HG03558 (cell line): ENCODE data around the gene PPP2R5B.

Source experiments
- ATAC-seq: cut with Tn5 transposase; IDR thresholded peaks from one replicate; pipeline ENCODE4 v1.9.1; 2021; ENCODE audit warnings: moderate number of reproducible peaks; ENCODE audit not compliant: unreplicated experiment; ENCODE audit errors: extremely low read depth

PPP2R5B gene

GRCh38 chr11:64905516-64906313 is 18.8 kb upstream of the PPP2R5B start:
- ATAC-seq, result no peak

DNA sequence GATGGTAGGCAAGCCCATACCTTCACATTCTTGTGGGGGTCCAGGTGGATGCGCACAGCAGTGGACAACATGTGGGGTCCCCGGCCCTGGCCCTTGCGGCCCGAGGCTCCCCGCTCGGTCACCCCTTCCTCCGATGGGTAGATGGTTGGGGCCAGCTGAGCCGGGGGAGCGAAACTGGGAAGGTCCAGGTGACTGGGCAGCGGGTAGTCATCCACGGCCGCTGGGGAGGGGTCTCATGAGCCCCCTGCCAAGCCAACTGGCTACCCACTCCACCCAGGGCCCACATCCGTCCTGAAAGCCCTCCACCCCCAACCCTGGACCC is 18.2 kb upstream of the PPP2R5B start:
- no peak for ATAC-seq

DNA sequence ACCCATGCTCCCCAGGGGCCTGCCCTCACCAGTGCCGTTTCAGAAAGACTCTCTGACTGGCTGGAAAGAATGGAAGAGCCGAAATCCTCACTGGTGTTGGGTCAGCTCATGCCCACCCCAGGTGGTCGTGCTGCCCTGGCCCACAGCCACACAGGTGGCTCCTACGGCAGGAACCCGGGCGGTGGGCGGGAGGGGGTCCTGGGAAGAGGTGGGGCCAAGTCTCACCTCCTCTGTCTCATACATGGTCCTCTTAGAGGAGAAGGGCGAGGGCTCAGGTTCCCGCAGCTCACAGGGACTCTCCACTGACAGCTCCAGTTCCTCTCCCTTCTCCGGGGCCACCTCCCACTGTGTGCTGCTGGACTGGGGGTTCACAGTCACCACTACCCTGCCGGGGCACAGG is 15.7 kb upstream of the PPP2R5B start:
- no peak for ATAC-seq

GRCh38 chr11:64909653-64910343 is 14.7 kb upstream of the PPP2R5B start:
- no peak for ATAC-seq

DNA sequence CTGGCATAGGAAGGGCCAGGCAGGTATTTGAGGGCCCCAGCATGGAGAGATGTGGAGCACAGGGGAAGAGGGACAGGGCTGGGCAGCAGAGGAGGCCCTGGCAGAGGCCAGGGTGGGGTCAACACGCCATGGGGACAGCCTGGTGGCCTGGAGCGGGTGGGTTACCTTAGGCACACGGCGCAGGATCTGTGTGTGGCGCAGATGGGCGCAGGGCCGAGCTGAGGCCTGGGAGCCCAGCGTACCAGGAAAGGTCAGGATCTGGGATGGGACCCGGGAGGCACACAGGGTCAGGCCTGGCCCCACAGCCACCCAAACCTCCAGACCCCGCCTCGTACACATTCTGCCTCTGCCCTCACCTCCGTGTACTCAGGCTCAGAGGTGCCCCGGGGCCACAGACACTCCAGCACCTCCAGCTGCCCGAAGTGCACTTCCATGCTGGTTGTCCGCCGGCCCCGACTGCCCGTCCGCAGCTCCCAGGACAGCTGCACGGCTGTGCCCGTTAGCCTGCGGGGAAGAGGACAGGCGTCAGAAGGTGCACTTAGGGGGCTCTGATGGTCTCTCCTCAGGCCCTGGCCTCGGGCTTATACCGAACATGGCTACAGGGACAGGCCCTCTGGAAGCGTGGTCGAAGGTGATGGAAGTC is 13.9 kb upstream of the PPP2R5B start:
- ATAC-seq, result no peak

- no peak for ATAC-seq
Observed at GRCh38 chr11:64911142-64911541, 13.3 kb upstream of the PPP2R5B start.

DNA sequence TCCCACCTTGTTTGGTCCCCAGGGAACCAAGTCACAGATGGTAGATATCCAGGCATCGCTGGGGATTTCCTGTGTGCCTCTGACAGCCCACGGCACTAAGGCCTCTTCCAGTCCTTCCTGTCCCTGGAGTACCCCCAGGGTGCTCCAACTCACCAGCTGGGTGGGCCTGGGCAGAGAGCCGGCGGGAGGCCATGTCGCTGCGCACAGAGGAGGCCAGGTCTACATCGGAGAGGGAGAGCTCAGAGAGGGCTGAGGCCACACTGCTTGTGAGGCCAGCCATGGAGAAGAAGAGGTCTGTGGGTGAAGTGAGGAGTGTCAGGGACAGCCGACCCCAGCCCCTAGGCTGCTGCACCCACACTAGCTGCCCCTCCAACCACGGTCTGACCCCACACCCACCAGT is 12.8 kb upstream of the PPP2R5B start:
- no peak for ATAC-seq

DNA sequence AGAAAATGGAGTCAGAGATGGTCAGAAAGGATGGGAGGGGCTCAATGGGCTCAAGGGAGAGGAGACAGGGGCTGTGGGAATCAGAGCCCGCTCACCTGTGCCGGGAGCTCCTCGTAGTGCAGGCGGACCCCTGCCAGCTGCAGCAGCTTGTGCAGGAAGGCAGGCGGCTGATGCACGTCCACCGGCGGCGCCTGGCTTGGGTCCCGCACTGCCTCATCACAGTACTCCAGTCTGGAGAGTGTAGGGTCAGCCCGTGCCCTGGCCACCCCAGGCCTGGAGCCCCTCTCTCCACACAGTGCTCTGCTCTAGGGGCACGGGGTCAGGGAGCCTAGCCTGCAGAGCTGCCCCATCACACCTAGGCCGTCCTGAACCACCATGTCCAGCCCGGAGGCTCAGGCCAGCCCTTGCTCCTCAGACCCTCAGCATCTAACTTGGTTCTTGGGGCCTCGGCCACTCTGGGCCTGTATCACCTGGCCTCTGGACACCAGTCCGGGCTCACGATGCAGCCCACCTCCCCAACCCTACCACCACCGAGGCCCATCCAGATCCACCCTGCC is 11.2 kb upstream of the PPP2R5B start:
- no peak for ATAC-seq

DNA sequence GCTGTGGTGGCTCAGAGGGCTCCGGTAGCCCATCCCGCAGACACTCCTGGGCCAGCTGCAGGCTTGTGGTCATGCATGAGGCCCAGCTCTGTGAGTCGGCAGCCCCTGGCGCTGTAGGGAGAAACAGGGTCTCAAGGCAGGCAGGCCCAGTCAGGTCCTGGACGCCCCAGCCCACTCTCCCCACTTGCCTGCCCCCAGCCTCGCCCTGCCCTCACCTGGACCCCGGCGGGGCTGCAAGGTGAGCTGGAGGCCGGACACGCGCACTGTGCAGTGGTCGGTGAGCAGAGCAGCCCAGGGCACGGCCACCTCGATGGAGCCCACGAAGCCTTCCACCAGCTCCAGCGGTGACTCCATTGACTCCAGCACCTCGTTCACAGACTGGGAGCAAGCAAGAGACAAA is 10.4 kb upstream of the PPP2R5B start:
- no peak for ATAC-seq

GRCh38 chr11:64915376-64915887 is 9.1 kb upstream of the PPP2R5B start:
- ATAC-seq, result no peak

DNA sequence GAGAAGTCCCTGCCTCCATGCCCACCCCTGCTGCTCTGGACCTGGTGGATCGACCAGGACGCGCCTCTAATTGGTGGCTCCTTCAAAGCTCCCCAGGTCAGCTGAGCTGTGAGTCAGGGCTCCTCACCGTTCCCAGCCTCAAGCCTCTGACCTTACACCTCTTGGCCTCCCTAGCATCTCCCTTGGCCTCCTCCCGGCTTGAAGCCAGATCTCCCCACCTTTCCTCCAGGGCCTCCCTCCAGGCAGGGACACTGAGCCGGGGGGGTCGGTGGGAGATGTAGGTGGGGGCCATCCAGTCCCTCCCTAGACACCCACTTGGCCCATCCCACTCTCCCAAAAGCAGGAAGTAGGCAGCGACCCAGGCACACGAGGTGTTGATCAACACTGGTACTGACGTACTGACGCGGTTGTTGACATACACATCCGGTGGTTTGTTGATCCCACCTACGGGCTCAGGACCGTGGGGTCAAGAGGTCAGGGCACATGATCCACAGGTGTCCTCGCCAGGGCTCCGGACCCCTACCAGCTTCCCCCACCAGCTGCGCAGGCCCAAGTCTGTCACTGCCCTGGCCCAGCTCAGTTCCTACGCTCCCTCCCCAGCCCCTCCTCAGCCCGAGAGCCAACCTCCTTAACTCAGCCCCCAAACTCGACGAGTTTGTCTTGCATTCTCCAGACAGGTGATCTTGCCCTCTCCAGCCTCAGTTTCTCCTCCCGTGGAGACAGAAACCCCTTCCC is 8.3 kb upstream of the PPP2R5B start:
- ATAC-seq, result no peak

DNA sequence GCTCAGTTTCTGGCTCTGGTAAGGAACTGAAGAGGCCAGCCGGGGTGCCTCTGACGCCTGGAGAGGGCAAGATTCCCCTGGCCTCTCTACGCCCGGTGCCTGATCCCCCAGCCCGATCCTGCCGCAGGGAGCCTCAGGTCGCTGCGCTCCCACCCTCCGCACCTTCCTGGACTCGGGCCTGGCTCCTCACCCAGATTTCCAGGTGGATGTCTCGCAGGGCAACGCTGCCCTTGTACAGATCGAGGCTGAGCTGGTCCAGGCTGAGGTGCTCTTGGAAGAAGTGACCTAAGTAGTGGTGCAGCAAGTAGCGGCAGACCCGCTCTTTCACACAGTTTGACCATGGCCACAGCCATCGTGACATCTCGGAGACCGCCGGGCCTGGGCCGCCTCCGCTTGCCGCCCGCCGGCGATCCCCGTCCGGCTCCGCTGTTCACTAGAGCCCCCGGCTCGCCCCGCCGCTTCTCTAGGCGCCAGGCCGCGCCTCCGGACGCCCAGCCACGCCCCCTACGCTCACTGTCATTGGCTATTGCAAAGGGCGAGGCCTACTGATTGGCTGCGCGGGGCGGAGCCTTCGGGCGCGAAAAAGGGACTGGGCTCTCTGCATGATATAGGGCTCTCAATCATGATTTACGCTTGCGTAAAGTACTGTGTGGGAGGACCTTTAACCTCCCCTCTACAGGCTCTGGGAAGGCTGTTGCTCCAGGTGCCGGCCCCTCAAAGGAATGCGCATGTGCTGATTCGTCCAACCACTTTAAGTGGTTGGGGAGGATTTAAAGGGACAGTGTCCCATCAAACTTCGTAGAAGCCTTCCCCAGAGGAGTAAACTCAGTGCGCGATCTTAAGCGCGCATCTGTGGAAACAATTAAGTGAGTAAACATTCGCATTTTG is 7.5 kb upstream of the PPP2R5B start, which contains the start of gene ATG2A:
Gene ATG2A (minus strand): TSS at position 435 of the 888 bp plus-strand sequence. CDS start 74 bp downstream, at position 361.
- peak; percentile 90 for ATAC-seq

DNA sequence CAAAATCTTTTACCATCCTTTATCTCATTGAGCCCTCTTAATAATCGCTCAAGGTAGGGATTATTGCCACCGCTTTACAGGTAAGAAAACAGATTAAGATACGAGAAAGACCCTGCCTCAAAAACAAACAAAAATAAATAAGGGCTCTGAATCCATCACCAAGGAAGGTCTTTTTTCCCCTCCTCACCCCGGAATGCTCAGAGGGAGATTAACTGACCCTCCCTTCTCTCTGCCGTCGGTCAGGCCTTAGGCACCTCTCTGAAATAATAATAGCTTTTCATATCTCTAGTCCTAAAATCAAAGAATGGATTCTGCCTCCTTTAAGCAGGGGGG is 6.9 kb upstream of the PPP2R5B start:
- no peak for ATAC-seq

GRCh38 chr11:64918017-64918416 is 6.5 kb upstream of the PPP2R5B start:
- no peak for ATAC-seq

- ATAC-seq, result no peak
Observed at GRCh38 chr11:64919627-64920026, 4.9 kb upstream of the PPP2R5B start.

DNA sequence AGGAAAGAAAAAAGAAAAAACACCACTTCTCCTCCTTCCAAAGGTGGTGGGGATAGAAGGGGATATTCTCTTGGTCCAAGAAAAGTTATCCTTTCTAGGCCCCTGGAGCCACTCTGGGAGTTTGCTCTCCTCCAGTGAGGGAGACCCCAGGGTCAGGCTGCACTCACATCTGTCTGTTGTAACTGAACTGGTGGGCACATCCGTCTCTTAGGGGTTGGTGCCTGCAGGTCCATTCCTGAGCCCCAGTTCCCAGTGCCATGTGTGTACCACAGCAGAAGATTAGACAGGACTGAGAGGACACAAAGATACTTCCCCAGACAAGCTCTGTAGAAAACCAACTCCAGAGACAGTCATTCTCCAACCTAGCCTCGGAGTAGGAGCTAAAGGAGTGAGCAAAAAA is 4.4 kb upstream of the PPP2R5B start:
- ATAC-seq, result no peak

DNA sequence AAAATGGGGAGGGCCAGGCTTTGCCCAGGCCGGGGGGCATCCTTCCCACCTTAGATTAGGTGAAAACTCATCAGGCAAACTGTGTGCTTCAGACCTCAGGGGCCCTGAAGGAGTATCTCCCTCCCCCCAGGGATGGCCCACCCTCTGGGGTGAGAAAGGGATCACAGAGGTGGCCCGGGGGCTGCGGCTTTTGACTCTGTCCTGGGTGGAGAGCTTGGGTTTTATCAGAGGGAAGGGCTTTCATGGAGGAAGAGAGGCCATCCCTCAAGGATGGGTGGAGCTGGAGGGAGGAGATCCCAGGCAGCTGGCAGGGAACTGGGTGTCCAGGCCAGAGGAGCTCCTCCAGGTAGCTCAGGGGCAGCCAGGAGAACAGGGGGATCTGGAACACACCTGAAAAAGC is 3.1 kb upstream of the PPP2R5B start:
- ATAC-seq, result no peak

DNA sequence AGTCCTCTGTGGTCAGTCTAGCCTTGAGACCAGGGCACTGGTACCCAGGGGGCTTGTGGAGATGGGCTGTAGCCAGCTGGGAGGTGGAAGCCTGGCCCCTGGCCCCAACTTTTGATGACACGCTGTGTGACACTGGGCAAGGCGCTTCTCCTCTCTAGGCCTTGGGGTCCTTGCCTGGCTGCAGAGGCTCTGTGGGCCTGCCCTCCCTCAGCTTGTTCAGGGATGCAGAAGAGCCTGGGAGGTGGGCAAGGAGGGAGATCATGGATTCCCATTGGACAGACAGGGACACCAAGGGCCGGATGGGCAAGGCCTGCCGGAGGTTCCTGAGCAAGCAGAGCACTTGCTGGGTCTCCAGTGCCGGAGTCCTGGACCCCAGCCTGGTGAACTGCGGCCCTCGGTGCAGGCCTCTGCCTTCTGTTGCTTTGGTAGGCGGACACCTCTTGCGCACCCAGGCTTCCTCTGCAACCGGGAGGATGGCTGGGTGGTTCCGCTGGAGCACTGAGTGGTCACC is 1.3 kb upstream of the PPP2R5B start:
- ATAC-seq, result no peak

DNA sequence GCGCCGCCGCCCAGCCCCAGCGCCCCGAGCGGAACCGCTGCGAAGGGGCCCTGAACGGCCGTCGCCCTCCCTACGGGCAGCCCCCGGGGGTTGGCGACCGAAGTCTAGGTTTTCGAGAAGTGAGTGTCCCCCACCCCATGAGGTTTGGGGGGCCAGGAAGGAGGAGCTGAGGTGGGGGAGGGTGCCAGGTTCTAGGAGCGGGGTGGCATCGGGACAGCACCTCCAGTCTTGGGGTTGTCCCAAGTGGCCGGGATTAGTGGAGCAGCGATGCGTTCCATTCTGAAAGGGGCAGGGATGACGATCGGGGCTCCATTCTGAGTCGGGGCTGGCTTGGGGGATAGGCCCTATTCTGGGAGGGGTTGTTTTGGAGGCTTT is 408 bp downstream of the PPP2R5B start:
- no peak for ATAC-seq
